Measurements from ENCODE around the gene EIF4E1B. TPM values are rescaled to one million over a fixed set of nuclear protein-coding genes. Genes with fewer than 3 reads are reported as not detected.

EIF4E1B gene
- total and polyA plus RNA-seq, 2 donors (not counting 1 experiment from before 2014, with no cell fraction given): not detected

GRCh38 chr5:176653401-176654385, 23.2 kb downstream of the EIF4E1B start:
- Histone ChIP-seq H3K27ac (ENCODE audit: low read length in 2 of 2) (peak overlapping the region; percentile 9 to 52), H3K4me2 (replicated peaks; ENCODE audit: low read depth, low read length, poor library complexity, severe bottlenecking) (peak overlapping the region; percentile 53), H3K9me3 (ENCODE audit: control extremely low read depth in 1 of 3, control insufficient read depth in 2 of 3, insufficient read depth in 1 of 3, low read length in 2 of 3) (no peaks in the 10 kb centered on the region), H2AFZ (ENCODE audit: insufficient read depth, low read depth, low read length, poor library complexity, severe bottlenecking) (no peak overlapping the region), H3K4me1 (ENCODE audit: control insufficient read depth in 2 of 2, insufficient read depth in 2 of 2, low read length in 2 of 2) (peaks cover 33 to 61% of the 10 kb centered on the region in 2 donors), H3K36me3 (replicated peaks in 1 of 2; ENCODE audit: control extremely low read depth in 1 of 2, control insufficient read depth in 1 of 2, extremely low read depth in 1 of 2, insufficient read depth in 2 of 2, low read length in 1 of 2) (peaks cover 0 to 17% of the 10 kb centered on the region in 2 experiments), H3K27me3 (replicated peaks in 1 of 4; ENCODE audit: control extremely low read depth in 1 of 4, control insufficient read depth in 3 of 4, insufficient read depth in 4 of 4, low read length in 3 of 4) (no peaks in the 10 kb centered on the region), H3K9ac (ENCODE audit: low read length) (no peak overlapping the region), H3K4me3 (ENCODE audit: control extremely low read depth in 1 of 5, extremely low read depth in 1 of 5, insufficient read depth in 1 of 5, low read depth in 2 of 5, low read length in 4 of 5) (no peak overlapping the region), H3K79me2 (ENCODE audit: control insufficient read depth, insufficient read depth, low read length) (peaks cover 13% of the 10 kb centered on the region), H4K20me1 (ENCODE audit: control insufficient read depth, insufficient read depth, low read length, poor library complexity, severe bottlenecking) (no peaks in the 10 kb centered on the region)
- intact Hi-C loops (cut with micrococcal nuclease): no loop called here
- ATAC-seq (ENCODE audit: low read depth) (peak; percentile 57), DNase-seq (peak; percentile 48)
- POLR2A ChIA-PET: no interaction called here
- Mint-ChIP-seq H3K27me3 (no peaks in the 10 kb centered on the region), H3K4me3 (peak overlapping the region; percentile 17), H3K27ac (peak overlapping the region; percentile 46), H3K4me1 (peaks cover 57% of the 10 kb centered on the region), H3K9me3 (ENCODE audit: insufficient read depth) (no peaks in the 10 kb centered on the region)
- TF ChIP-seq CTCF (IDR thresholded peaks at IDR 0.05): no peak
- no peak for TF ChIP-seq EZH2 (IDR thresholded peaks at IDR 0.05; ENCODE audit: borderline replicate concordance, insufficient read depth, low read depth, low read length, poor library complexity, severe bottlenecking)
- WGBS (ENCODE audit: insufficient coverage): 69% methylated on average over 18 of the region's 18 CpGs
- CTCF ChIA-PET: interaction anchor here (1.2 to 1.3 kb wide), 3 partner anchors 18 to 238 kb away, joined by 3 to 4 read pairs (median 3); no protein-coding TSS in a partner anchor

GRCh38 chr5:176654856-176655255, 24.4 kb downstream of the EIF4E1B start:
- no peak overlapping the region for H3K4me3 ChIP-seq (ENCODE audit: control extremely low read depth in 1 of 5, extremely low read depth in 1 of 5, insufficient read depth in 1 of 5, low read depth in 2 of 5, low read length in 4 of 5)
- H3K4me3 Mint-ChIP-seq: no peak overlapping the region
- no peak overlapping the region for H3K27ac Mint-ChIP-seq
- H3K27ac ChIP-seq (ENCODE audit: low read length in 2 of 2): no peak overlapping the region
- peaks cover 35 to 62% of the 10 kb centered on the region in 2 donors for H3K4me1 ChIP-seq (ENCODE audit: control insufficient read depth in 2 of 2, insufficient read depth in 2 of 2, low read length in 2 of 2)
- H3K4me2 ChIP-seq (replicated peaks; ENCODE audit: low read depth, low read length, poor library complexity, severe bottlenecking): no peak overlapping the region
- 96% methylated on average over 4 of the region's 14 CpGs for WGBS (ENCODE audit: insufficient coverage)
- peaks cover 7% of the 10 kb centered on the region for H3K79me2 ChIP-seq (ENCODE audit: control insufficient read depth, insufficient read depth, low read length)
- no peaks in the 10 kb centered on the region for H3K27me3 Mint-ChIP-seq
- H3K9ac ChIP-seq (ENCODE audit: low read length): no peak overlapping the region
- no peak overlapping the region for H2AFZ ChIP-seq (ENCODE audit: insufficient read depth, low read depth, low read length, poor library complexity, severe bottlenecking)
- intact Hi-C loops (cut with micrococcal nuclease): no loop called here
- DNase-seq (no peak), ATAC-seq (ENCODE audit: low read depth) (no peak)
- no peaks in the 10 kb centered on the region for H3K9me3 Mint-ChIP-seq (ENCODE audit: insufficient read depth)
- peaks cover 0 to 17% of the 10 kb centered on the region in 2 experiments for H3K36me3 ChIP-seq (replicated peaks in 1 of 2; ENCODE audit: control extremely low read depth in 1 of 2, control insufficient read depth in 1 of 2, extremely low read depth in 1 of 2, insufficient read depth in 2 of 2, low read length in 1 of 2)
- no peaks in the 10 kb centered on the region for H3K27me3 ChIP-seq (replicated peaks in 1 of 4; ENCODE audit: control extremely low read depth in 1 of 4, control insufficient read depth in 3 of 4, insufficient read depth in 4 of 4, low read length in 3 of 4)
- peaks cover 59% of the 10 kb centered on the region for H3K4me1 Mint-ChIP-seq
- no peaks in the 10 kb centered on the region for H3K9me3 ChIP-seq (ENCODE audit: control extremely low read depth in 1 of 3, control insufficient read depth in 2 of 3, insufficient read depth in 1 of 3, low read length in 2 of 3)
- no peaks in the 10 kb centered on the region for H4K20me1 ChIP-seq (ENCODE audit: control insufficient read depth, insufficient read depth, low read length, poor library complexity, severe bottlenecking)
- TF ChIP-seq CTCF (IDR thresholded peaks at IDR 0.05): no peak
- TF ChIP-seq EZH2 (IDR thresholded peaks at IDR 0.05; ENCODE audit: borderline replicate concordance, insufficient read depth, low read depth, low read length, poor library complexity, severe bottlenecking): no peak
- POLR2A ChIA-PET: interaction anchor here (0.6 kb wide), 1 partner anchor 118 kb away, joined by 3 read pairs; the partner anchor contains the start of gene RNF44
- CTCF ChIA-PET: interaction anchor here (1.3 kb wide), 1 partner anchor 20 kb away, joined by 4 read pairs; no protein-coding TSS in a partner anchor
